Measurements from ENCODE around the gene DIMT1. TPM values are rescaled to one million over a fixed set of nuclear protein-coding genes. Genes with fewer than 3 reads are reported as not detected.

Gene DIMT1
- total RNA-seq, 4 donors from 2014 or later = 23.0 to 46.5 (median 32.9) TPM

- ATAC-seq (ENCODE audit: low FRiP score) = no peak
- no peak for DNase-seq (ENCODE audit: low spot score)
- TF ChIP-seq CTCF (IDR thresholded peaks at IDR 0.05) = no peak
Observed at GRCh38 chr5:62347928-62348327, 55.8 kb downstream of the DIMT1 start.

- no peak for TF ChIP-seq CTCF (IDR thresholded peaks at IDR 0.05)
- ATAC-seq (ENCODE audit: low FRiP score) = no peak
- no peak for DNase-seq (ENCODE audit: low spot score)
Observed at GRCh38 chr5:62346748-62347147, 57.0 kb downstream of the DIMT1 start.

- no peak for DNase-seq (ENCODE audit: low spot score)
- TF ChIP-seq CTCF (IDR thresholded peaks at IDR 0.05) = no peak
- ATAC-seq (ENCODE audit: low FRiP score) = no peak
Observed at GRCh38 chr5:62343428-62343827, 60.3 kb downstream of the DIMT1 start.

DNA sequence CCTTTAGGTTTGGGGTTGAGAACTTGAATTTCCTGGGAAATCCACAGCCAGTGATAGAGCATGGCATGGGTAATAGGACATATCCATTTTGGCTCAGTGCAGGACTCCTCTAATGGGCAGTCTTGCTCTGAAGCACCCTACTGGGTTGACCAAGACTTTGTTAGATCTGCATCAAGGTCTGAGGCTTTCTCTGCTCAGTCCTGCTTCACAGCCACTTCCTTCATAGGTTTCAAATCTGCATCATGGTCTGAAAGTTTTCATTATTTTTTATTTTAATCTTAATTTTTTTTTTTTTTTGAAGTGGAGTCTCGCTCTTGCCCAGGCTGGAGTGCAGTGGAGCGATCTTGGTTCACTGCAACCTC, 61.2 kb downstream of the DIMT1 start:
- no peak for TF ChIP-seq CTCF (IDR thresholded peaks at IDR 0.05)
- no peak for ATAC-seq (ENCODE audit: low FRiP score)
- DNase-seq (ENCODE audit: low spot score) = no peak

- DNase-seq (ENCODE audit: low spot score) (no peak), ATAC-seq (ENCODE audit: low FRiP score) (no peak)
- no peak for TF ChIP-seq CTCF (IDR thresholded peaks at IDR 0.05)
Observed at GRCh38 chr5:62341783-62342475, 61.8 kb downstream of the DIMT1 start.

DNA sequence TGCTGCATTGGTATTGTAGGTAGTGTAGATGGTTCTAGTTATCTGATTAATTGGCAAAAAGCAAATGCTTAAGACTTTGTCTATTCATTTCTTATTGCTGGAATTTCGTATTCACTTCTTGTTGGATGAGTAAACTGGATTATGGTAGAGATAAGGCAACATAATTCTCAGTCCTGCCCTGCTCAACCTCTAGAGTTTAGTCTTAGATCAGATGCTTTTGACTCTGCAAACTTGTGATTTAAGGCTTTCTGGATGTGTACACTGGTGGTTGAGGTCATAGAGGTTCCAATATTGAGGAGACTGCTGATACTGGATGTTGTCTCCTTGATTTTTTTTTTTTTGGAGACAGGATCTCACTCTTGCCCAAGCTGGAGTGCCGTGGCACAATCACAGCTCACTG, 62.7 kb downstream of the DIMT1 start:
- no peak for TF ChIP-seq CTCF (IDR thresholded peaks at IDR 0.05)
- ATAC-seq (ENCODE audit: low FRiP score) = no peak
- DNase-seq (ENCODE audit: low spot score) = no peak

GRCh38 chr5:62340392-62340791, 63.3 kb downstream of the DIMT1 start:
- ATAC-seq (ENCODE audit: low FRiP score) (no peak), DNase-seq (ENCODE audit: low spot score) (no peak)
- TF ChIP-seq CTCF (IDR thresholded peaks at IDR 0.05) = no peak

All from omental fat pad (tissue), 4 donors.